Panc1 (cell line): Measurements from ENCODE around the gene GPR137B. TPM values are rescaled to one million over a fixed set of nuclear protein-coding genes. Genes with fewer than 3 reads are reported as not detected.

Source experiments
- ATAC-seq: fragments of 200-7000 bp; cut with Tn5 transposase; 2 replicates; pipeline ENCODE4 v1.9.1; 2020; ENCODE audit warnings: mild to moderate bottlenecking, moderate library complexity
- BruUV-seq: library from RNA; stranded (reverse); fragments of 400-500 nt; replicated peaks from 2 replicates; lab custom pipeline; 2021; lab: Mats Ljungman, UMichigan
- CTCF ChIA-PET: fragments of 300-600 bp; sonication (Branson Sonifier 250); formaldehyde crosslinking; loops from one replicate; lab custom pipeline; 2022; ENCODE audit warnings: antibody characterized with exemption; lab: Charles Lee
- POLR2A ChIA-PET: fragments of 300-600 bp; sonication (Branson Sonifier 250); formaldehyde crosslinking; loops from one replicate; lab custom pipeline; 2022; ENCODE audit warnings: antibody characterized with exemption; lab: Charles Lee
- DNase-seq: peaks from one replicate; pipeline ENCODE4 v3.0.0-alpha.2; 2010; ENCODE audit warnings: low read depth, low spot score
- H3K27ac ChIP-seq: 2 replicates; pipeline ENCODE4 v1.5.1; 2011; ENCODE audit warnings: mild to moderate bottlenecking, low read length, inconsistent platforms
- H3K27me3 ChIP-seq: fragments of 200-500 bp; sonication (Bioruptor generic); 2 replicates; pipeline ENCODE4 v1.6.0; 2014; ENCODE audit warnings: low read length, inconsistent platforms; ENCODE audit not compliant: control insufficient read depth, insufficient read depth
- H3K36me3 ChIP-seq: fragments of 200-500 bp; sonication (Bioruptor generic); 2 replicates; pipeline ENCODE4 v1.5.1; 2014; ENCODE audit warnings: inconsistent platforms, mild to moderate bottlenecking, low read length, moderate library complexity; ENCODE audit not compliant: control insufficient read depth, insufficient read depth
- H3K4me1 ChIP-seq: 2 replicates; pipeline ENCODE4 v1.5.1; 2011; ENCODE audit warnings: inconsistent platforms, mild to moderate bottlenecking, low read length, moderate library complexity; ENCODE audit not compliant: control insufficient read depth, insufficient read depth
- H3K4me3 ChIP-seq, 2 experiments: 2 replicates each; pipeline ENCODE4 v1.5.1; 2011 to 2012; ENCODE audit warnings: low read depth in 2 of 2, low read length in 2 of 2, mild to moderate bottlenecking in 2 of 2, inconsistent platforms in 1 of 2, moderate library complexity in 1 of 2
- H3K9me3 ChIP-seq: fragments of 200-500 bp; sonication (Bioruptor generic); 2 replicates; pipeline ENCODE4 v1.5.1; 2014; ENCODE audit warnings: low read depth, mild to moderate bottlenecking, inconsistent platforms, low read length, moderate library complexity; ENCODE audit not compliant: control insufficient read depth, insufficient read depth
- POLR2AphosphoS5 ChIP-seq: IDR thresholded peaks from 2 replicates; pipeline ENCODE4 v1.6.1; 2012; ENCODE audit warnings: mild to moderate bottlenecking, low read depth, low read length, moderate library complexity
- SIN3A ChIP-seq: IDR thresholded peaks from 2 replicates; pipeline ENCODE4 v1.6.1; 2012; ENCODE audit warnings: low read depth, mild to moderate bottlenecking, low read length, moderate library complexity, borderline replicate concordance; ENCODE audit not compliant: insufficient read depth
- TCF7L2 ChIP-seq: IDR thresholded peaks from 2 replicates; pipeline ENCODE4 v1.6.1; 2011; ENCODE audit warnings: mild to moderate bottlenecking, low read depth, low read length, inconsistent platforms
- in situ Hi-C: cut with HindIII; loops from 2 replicates; pipeline ENCODE4 v1.10.0; 2016; ENCODE audit warnings: low sequenced_read_pairs, low pct_unique_long_range_greater_than_20kb
- intact Hi-C: fragments of 100-400 bp; cut with micrococcal nuclease; formaldehyde crosslinking; loops from one replicate; pipeline ENCODE4 v1.10.0; 2022; ENCODE audit not compliant: unreplicated experiment
- total RNA-seq: library from RNA; stranded (reverse); gene quantifications from one replicate; pipeline ENCODE4 v1.2.1, GENCODE V29; 2021; ENCODE audit not compliant: unreplicated experiment
- TF ChIP-seq, protein P1 (sequence below): fragments of 450-650 bp; IDR thresholded peaks from 2 replicates; pipeline ENCODE4 v1.5.1; 2017; ENCODE audit warnings: mild to moderate bottlenecking
- TF ChIP-seq, protein P2 (sequence below), 2 experiments: IDR thresholded peaks; 2 replicates each; pipeline ENCODE4 v1.6.1; 2011 to 2012; ENCODE audit warnings: low read depth in 2 of 2, control low read depth in 1 of 2, low read length in 1 of 2, mild to moderate bottlenecking in 1 of 2, moderate library complexity in 1 of 2; ENCODE audit not compliant: insufficient read depth in 1 of 2

GPR137B gene
- total RNA-seq, 1 experiment from 2014 or later = 25.3 TPM

DNA sequence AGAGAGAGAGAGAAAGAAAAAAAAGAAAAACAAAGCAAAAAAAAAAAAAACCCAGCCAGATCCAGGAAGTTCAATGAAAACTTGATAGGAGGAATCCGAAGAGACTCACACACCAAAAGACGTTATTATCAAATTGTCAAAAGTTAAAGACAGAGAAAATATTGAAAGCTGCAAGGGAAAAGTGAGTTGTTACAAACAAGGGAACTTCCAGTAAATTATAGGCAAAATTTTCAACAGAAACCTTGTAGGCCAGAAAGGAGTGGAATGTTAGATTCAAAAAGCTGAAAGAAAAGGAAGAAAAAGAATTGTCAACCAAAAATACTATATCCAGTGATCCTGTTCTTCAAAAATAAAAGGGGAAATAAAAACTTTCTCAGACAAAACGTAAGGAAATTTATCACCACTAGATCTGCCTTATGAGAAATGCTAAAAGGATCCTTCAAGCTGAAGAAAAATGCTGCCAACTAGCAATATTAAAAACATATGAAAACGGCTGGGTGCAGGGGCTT, 115.8 kb downstream of the GPR137B start:
- BruUV-seq = no TSS peak
- ATAC-seq (no peak), DNase-seq (no peak)
- H3K4me3 ChIP-seq = no peak overlapping the region
- intact Hi-C loops (no loop called here), in situ Hi-C loops (no loop called here)
- H3K36me3 ChIP-seq = no peaks in the 10 kb centered on the region
- no peaks in the 10 kb centered on the region for H3K27me3 ChIP-seq
- ChIA-PET CTCF (no interaction called here), POLR2A (interaction anchor here (0.8 kb wide), 1 partner anchor 14 kb away, joined by 7 read pairs; no protein-coding TSS in a partner anchor)
- H3K27ac ChIP-seq = no peak overlapping the region
- no peaks in the 10 kb centered on the region; the same call in 1 of the 2 replicates for H3K9me3 ChIP-seq
- no peaks in the 10 kb centered on the region for H3K4me1 ChIP-seq
- TF ChIP-seq, protein P1, sequence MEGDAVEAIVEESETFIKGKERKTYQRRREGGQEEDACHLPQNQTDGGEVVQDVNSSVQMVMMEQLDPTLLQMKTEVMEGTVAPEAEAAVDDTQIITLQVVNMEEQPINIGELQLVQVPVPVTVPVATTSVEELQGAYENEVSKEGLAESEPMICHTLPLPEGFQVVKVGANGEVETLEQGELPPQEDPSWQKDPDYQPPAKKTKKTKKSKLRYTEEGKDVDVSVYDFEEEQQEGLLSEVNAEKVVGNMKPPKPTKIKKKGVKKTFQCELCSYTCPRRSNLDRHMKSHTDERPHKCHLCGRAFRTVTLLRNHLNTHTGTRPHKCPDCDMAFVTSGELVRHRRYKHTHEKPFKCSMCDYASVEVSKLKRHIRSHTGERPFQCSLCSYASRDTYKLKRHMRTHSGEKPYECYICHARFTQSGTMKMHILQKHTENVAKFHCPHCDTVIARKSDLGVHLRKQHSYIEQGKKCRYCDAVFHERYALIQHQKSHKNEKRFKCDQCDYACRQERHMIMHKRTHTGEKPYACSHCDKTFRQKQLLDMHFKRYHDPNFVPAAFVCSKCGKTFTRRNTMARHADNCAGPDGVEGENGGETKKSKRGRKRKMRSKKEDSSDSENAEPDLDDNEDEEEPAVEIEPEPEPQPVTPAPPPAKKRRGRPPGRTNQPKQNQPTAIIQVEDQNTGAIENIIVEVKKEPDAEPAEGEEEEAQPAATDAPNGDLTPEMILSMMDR = no peak
- no peak for TF ChIP-seq POLR2AphosphoS5
- TF ChIP-seq SIN3A = no peak
- TF ChIP-seq TCF7L2 = no peak
- TF ChIP-seq, protein P2, sequence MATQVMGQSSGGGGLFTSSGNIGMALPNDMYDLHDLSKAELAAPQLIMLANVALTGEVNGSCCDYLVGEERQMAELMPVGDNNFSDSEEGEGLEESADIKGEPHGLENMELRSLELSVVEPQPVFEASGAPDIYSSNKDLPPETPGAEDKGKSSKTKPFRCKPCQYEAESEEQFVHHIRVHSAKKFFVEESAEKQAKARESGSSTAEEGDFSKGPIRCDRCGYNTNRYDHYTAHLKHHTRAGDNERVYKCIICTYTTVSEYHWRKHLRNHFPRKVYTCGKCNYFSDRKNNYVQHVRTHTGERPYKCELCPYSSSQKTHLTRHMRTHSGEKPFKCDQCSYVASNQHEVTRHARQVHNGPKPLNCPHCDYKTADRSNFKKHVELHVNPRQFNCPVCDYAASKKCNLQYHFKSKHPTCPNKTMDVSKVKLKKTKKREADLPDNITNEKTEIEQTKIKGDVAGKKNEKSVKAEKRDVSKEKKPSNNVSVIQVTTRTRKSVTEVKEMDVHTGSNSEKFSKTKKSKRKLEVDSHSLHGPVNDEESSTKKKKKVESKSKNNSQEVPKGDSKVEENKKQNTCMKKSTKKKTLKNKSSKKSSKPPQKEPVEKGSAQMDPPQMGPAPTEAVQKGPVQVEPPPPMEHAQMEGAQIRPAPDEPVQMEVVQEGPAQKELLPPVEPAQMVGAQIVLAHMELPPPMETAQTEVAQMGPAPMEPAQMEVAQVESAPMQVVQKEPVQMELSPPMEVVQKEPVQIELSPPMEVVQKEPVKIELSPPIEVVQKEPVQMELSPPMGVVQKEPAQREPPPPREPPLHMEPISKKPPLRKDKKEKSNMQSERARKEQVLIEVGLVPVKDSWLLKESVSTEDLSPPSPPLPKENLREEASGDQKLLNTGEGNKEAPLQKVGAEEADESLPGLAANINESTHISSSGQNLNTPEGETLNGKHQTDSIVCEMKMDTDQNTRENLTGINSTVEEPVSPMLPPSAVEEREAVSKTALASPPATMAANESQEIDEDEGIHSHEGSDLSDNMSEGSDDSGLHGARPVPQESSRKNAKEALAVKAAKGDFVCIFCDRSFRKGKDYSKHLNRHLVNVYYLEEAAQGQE (IDR thresholded peaks at IDR 0.05; ENCODE audit: insufficient read depth in 1 of 2, low read depth in 2 of 2, low read length in 1 of 2) = no peak

Other genes starting within 250 kb of the GPR137B start
- gene NID1, start 77.4 kb upstream of the GPR137B start, total RNA-seq = 89.3 TPM
- 19.9 TPM for gene ERO1B, start 139.4 kb downstream of the GPR137B start, total RNA-seq